ENCODE results near the gene CAAP1.
A peak's percentile ranks its signal among the peaks of the same experiment; 100 is the strongest.
"Not testable (repeated sequence)": the region's sequence is repeated elsewhere in the genome, so short reads cannot be mapped to it uniquely, and the experiment has no call there.

Gene CAAP1, protein sequence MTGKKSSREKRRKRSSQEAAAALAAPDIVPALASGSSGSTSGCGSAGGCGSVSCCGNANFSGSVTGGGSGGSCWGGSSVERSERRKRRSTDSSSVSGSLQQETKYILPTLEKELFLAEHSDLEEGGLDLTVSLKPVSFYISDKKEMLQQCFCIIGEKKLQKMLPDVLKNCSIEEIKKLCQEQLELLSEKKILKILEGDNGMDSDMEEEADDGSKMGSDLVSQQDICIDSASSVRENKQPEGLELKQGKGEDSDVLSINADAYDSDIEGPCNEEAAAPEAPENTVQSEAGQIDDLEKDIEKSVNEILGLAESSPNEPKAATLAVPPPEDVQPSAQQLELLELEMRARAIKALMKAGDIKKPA

DNA sequence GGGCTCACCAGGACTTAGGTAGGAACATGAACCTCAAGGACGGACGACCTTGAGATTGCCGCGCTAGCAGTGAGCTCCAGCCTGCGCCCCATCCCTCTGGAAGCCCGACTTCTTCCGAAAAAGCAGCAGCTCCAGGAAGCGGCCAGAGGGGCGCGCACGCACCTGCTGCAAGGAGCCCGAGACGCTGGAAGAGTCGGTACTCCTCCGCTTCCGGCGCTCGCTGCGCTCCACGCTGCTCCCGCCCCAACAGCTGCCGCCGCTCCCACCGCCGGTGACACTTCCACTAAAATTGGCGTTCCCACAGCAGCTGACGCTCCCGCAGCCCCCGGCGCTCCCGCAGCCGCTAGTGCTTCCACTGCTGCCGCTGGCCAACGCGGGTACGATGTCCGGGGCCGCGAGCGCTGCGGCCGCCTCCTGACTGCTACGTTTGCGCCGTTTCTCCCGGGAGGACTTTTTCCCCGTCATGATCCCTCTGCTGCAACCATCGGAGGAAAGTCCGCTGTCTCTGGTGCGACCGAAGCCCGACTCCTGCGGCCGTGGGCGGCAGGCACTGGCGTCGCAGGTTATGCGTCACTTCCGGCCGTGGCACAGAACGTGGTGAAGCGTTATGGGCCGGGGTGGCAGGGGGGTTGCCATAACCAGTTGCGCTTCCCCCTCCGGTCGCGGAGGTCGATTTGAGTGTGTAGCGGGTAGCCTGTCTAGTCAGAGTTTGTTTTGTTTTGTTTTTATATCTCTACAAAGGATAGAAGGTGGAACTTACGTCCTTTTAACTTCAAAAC is at the start of gene CAAP1:
Gene CAAP1, minus strand, starts transcription at position 552 of the 779 bp plus-strand sequence. Its CDS starts 87 bp downstream, at position 465.
- peak; percentile 53 to 95 (median 85) for DNase-seq

DNA sequence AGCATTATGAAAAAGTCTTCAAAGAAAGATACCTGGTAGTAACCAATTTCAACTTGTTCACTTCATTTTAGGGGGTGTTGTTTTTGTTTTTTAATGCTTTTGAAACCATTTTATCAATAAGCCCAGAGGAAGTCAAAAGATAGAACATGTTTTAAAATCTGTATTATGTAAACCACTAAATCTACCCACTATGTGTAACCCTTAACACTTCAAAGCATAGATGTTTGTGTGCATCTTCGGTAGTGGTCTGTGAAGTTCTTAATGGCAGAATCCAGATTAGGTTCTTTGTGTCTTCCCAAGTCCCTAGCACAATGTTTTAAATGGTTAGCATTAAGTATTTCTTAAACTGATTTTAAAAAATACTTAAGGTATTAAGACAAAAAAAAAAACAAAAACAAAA is 48.2 kb upstream of the CAAP1 start:
- no peak for DNase-seq

DNA sequence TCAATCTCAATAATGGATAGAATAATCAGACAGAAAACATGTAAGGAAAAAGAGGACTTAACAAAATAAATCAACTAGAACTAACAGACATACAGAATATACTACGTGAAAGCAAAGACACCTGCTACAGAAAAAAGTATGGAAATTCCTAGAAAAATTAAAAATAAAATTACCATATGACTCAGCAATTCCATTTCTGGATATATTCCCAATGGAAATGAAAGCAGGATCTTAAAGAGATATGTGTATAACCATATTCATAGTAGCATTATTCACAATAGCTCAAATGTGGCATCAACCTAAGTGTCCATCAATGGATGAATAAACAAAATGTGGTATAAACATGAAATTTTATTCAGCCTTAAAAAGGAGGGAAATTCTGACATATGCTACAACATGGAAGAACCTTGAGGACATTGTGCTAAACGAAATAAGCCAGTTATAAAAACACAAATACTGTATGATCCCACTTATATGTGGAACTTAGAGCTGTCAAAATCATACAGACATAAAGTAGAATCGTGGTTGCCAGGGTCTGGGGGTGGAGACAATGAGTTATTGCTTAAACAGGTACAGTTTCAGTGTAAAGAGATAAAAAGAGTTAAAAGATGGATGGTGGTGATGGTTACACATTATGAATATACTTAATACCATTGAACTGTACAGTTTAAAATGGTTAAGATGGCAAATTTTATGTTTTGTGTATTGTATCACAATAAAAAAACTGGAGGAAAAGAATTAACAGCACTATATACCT is 47.5 kb upstream of the CAAP1 start:
- DNase-seq, result no peak

DNA sequence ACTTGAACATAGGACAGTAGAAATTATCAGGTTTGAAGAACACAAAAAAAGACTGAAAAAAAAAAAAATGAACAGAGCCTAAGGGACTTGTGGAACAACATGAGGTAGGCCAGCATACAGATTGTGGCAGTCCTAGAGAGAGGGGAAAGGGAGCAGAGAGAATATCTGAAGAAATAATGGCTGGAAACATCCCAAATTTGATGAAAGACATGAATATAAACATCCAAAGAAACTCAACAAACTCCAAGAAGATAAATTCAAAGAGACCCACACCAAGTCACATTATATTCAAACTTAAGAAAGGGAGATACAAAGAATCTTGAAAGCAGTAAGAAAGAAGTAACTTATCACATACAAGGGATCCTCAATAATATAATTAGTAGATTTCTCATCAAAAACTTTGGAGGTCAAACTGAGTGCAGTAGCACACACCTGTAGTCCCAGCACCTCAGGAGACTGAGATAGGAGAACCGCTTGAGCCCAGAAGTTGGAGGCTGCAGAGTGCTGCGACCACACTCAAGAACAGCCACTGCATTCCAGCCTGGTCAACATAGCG is 45.3 kb upstream of the CAAP1 start:
- no peak for DNase-seq

DNA sequence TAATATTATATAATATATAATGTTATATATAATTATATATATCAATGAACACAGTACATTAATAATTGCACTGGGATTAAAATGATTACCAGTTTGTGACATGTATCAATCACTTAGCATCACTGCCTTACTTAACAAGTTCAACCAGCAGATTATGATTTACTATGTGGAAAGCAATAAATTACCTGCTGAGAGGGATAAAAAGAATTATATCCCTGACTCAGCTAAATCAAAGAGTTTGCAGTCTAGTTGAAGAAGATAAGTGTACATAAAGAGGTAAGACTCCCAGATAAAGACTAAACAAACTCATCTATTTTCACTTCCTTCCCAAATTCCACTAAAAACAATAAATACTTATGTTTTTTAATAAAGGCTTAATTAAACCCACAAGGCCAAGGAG is 43.2 kb upstream of the CAAP1 start:
- DNase-seq, result no peak

DNA sequence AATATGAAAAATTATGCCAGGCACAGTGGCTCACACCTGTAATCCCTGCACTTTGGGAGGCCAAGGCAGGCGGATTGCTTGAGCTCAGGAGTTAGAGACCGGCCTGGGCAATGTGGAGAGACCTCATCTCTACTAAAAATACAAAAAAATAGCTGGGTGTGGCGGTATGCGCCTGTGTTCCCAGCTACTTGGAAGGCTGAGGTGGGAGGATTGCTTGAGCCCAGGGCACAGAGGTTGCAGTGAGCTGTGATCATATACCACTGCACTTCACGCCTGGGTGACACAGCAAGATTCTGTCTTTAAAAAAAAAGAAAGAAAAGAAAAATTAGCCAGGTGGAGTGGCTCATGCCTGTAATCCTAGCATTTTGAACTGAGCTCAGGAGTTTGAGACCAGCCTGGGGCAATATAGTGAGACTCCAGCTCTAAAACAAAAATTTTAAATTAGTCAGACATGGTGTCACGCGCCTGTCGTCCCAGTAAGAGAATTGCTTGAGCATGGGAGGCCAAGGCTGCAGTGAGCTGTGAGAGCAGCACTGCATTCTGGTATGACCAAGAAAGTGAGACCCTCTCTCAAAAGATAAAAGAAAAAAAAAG is 36.4 kb upstream of the CAAP1 start:
- no peak for DNase-seq

DNA sequence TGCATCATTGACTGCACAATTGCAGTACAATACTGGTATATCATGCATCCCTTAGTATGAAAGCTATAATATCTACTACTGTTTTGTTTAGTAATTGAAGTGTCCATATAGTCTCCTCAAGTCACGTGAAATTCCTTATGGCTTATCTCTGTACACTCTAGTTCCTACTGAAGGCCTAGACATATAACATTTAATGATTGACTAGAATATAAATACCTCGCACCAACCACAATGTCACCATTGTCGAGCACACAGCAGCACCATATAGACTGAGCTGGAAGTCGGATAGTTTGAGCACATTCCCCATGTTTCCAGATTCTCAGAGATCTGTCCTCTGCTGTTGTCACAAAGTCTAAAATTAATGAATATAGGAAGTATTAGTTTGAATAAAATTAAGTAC is 33.0 kb upstream of the CAAP1 start:
- no peak for DNase-seq

DNA sequence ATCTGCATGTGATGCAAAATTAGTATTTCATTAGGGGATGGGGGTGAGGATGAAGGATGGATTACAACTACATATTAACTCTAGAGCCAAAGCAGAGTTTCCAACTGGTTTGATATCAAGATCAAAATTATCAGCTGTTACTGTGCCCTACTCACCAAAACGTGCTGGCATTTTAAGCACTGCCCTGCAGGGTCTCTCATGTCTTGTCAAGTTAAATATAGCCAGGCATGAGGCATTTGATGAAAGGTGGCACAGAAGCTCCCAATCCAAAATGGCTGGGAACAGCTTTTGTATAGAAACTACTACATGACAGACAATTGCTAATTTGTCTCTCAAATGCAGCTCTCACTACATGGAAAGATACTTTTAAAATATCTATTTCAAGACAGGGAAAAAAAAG is 27.1 kb upstream of the CAAP1 start:
- DNase-seq, result no peak

DNA sequence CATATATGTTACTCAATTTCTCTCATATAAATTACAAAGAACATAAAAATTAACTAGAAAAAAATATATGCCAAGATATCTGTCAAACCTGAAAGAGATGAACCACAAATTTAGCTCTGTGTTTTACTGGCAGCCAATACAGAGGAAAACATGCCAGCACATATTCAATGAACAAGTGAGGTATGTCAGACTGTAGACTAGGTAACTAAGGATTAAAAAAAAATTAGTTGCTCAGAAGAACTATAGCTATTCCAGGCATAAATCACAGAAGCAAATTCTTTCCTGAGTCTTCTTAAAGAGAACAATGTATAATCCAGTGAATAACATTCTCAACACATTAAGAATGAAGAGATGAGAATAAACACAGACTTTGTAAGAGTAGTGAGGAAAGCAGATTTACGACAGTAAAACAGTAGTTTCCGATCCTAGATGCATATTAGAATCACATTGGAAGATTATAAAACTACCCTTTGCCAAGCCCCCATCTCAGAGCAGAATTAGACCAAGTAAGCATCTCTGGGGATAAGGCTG is 20.6 kb upstream of the CAAP1 start:
- no peak for DNase-seq

DNA sequence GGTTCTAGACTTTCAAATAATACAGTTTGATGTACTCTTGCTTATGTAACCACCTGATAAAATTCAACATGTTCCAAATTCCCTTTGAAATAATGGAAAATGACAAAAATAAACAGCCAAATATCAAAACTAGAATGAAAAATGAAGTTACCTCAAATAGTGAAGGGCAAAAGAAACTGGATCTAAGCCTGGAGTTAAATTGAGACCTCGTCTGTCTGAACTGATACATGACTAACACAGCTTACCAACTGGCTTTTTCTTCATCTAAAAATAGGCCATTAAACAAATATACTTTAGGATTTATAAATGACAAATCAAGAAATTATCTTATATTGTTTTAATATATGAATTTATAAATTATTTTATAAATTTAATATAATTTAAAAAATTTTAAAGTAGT is 12.1 kb upstream of the CAAP1 start:
- DNase-seq, result no peak

DNA sequence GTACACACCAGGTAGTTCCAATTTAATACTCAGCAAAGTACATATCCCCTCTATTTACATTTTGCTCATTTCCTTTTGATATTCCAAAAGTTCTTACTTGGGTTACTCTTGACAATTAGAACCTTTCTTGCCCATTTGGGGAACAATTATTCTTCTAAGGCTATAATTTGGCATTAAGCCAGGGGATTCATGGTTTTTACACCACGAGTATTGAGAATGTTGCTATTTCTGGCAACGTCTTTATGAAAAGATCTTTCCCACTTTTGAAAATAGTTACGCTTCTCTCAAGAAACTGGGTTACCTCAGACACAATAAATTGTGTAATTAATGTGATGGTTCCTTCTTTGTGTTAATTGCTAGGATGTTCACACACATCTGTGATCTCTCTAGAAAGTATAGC is 11.5 kb upstream of the CAAP1 start:
- DNase-seq, result no peak

DNA sequence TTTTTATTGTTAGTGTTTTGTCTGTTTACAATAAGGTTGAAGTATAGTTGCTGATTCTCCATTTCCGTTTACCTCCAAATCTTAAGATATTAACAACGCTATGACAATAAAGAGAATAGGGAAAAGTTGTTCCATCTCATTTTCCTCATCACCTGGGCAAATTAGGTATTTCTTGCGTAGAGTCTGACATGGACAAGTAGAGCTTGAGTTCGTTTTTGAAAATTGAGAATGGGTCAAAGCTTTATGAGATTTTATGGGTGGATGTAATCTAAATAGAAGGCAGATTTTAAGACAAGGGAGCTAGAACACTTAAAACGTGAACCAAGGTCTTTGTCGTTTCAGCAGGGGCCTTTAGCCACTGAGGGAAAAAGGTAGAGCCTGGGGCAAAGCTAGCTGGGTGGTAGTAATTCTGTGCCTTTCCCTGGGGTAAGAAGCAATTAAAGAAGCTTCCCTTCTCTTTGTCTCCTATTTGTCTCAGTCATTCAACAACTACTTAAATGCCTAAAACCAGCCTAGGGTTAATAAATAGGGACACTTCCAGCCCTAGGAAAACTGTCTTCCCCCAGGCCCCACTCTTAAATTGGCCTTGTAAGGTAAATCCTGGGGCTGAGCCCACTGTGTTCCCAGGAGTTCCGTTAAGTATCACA is 551 bp upstream of the CAAP1 start:
- peak in 1 of 58 donors; percentile 7 for DNase-seq

DNA sequence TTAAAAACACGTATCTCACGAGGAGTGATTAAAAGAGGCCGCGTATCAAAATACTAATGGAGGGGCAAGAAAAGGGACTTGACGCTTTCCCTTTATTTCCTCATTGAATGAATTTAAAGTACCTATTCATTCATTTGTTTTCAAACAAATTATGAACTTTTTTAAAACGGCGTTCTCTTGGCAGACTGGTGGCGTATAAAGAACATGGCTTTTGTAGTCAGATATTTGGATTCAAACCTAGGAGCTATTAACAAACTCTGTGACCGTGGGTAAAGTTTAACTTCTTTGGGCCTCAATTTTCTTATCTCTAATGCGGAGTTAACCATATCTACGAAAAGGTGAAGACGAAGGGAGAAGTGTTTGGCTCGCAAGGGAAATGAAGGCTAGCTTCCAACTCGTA is 876 bp downstream of the CAAP1 start:
- no peak for DNase-seq

DNA sequence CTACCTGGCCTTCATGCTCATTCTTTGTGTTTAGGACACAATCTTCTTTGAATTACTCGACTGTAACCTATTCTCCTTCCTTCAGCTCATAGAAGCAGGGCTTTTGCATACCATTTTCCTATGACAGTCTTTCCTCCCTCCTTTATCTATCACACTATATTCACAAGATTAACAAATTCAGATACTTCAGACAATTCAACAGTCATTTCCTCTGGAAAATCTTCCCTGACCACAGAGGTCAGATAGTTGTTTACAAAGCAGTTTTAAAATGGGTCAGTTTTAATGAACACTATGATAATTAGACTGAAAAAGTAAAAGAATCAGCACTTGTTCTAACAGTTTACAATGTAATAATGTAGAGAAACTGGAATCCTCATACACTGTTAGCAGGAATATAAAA is 4.3 kb downstream of the CAAP1 start:
- DNase-seq, result no peak

DNA sequence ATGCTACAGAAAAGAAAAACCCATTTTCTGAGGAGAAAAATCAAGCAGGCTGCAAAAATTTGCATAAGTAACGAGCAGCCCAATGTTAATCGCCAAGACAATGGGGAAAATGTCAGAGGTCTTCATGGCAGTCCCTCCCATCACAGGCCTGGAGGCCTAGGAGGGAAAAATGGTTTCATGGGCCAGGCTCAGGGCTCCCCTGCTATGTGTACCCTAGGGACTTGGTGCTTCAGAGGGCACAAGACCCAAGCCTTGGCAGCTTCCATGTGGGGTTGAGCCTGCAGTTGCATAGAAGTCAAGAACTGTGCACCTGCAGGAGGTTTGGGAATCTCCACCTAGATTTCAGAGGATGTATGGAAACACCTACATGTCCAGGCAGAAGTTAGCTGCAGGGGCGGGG is 10.4 kb downstream of the CAAP1 start:
- DNase-seq, result no peak

DNA sequence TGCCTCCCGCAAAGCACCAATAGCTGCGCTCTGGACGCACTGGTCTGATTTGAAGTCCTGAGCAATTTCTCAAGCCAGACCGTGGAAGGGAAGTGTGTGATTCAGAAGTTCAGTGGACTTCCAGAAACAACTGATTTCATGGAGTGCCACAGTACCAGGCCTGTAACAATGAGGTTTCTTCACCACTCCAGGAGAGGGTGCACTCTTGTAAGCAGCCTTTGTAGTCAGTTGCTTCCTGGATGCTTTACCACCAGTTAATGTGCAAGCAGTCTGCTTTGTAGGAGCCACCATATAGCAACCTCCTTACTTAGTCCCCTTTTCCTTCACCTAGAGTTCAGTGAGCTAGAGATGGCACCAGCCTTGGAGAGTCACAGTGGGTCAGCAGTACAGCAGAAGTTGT is 12.3 kb downstream of the CAAP1 start:
- DNase-seq, result no peak

DNA sequence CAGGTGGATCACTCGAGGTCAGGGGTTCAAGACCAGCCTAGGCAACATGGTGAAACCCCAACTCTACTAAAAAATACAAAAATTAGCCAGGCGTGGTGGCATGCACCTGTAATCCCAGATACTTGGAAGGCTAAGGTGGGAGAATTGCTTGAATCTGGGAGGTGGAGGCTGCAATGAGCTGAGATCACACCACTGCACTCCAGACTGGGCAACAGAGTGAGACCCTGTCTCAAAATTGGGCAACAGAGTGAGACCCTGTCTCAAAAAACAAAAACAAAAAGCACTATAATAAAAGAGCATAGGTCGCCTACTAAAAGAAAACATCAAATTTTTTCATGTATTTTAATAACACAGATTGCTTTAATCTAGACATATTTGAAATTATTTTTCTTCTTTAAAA is 17.4 kb downstream of the CAAP1 start:
- DNase-seq, result not testable (repeated sequence)

DNA sequence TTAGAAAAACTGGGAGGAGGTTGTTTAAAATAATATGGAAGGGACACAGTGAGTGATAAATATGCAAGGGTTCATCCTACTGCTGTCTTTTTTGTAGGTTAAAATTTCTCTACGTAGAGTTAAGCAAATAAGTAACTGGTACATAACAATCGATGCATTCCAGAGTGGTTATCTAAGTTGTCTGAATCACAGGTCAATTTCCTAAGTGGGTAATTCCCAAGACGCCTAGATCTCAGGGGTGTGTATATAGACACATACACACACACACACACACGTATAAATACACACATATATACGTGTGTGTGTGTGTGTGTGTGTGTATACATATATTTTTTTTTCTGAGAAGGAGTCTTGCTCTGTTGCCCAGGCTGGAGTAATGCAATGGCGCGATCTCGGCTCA is 22.3 kb downstream of the CAAP1 start:
- no peak for DNase-seq

DNA sequence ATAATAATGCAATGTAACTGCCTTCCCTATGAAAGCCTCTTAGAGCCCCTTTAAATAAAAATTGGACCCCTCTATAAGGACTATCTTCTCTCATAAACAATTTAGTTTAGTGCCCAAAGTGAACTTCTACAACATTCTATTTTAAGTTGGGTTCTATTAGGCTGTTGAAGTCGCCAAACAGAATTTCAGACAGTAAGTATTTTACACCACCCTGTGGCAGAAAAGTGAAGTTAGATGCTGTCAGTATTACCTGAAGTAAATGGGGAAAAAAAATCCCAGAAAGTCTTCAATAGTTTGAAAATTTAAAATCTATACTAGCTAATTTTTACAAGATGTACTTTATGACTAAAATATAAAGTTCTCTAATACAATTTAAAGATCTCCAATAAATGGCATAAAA is 29.5 kb downstream of the CAAP1 start:
- DNase-seq, result no peak

DNA sequence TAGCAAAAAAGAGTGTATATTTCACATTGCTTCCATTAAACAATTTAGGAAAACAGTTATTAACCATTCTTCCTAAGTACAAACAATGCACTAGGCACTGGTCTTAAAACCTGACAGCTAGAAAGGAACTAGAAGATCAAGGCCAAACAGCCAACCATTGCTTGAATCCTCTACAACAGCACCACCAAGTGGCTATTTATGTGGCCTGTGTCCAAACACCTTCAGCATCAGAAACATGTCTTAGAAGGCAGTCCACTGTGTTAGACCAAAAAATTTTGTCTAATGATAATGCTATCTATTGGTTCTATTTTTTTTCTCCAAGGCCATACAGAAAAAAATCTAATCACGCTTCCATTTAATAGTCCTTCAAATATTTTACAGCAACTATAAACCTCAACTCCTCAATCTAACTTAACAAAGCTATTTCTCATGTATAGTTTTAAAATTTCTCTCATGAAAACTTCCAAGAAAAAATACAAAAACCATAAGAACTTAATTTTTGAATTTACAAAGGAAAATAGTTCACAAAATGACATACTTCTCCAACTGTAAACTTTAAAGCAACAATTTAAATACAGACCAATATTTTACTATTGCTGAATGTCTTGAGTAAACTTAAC is 36.1 kb downstream of the CAAP1 start:
- DNase-seq, result peak in 11 of 58 donors; percentile 1 to 30 (median 3)

Measured in anterior cingulate cortex (tissue), 58 donors.